Measurements from ENCODE around the gene CSF2RB.

GRCh38 chr22:36971341-36972125 lies 58.1 kb downstream of the CSF2RB start:
- no peak for TF ChIP-seq CTCF (IDR thresholded peaks at IDR 0.05)
- no peak for TF ChIP-seq POLR2A (IDR thresholded peaks at IDR 0.05)
